Activated CD8-positive, alpha-beta memory T cell treated with anti-CD3 and anti-CD28 coated beads, Interleukin-2, amount 10 ng/mL, durations not matched to agents 7 days and 5 days (primary cell): ENCODE data around the gene ELFN1. TPM values are rescaled to one million over a fixed set of nuclear protein-coding genes. Genes with fewer than 3 reads are reported as not detected.

Experiments
- ATAC-seq: fragments of 150-1000 bp; cut with Tn5 transposase; one replicate; pipeline ENCODE4 v1.10.0; 2021; ENCODE audit warnings: moderate library complexity
- CTCF ChIA-PET: fragments of 350-600 bp; sonication (Branson Sonifier 250); formaldehyde crosslinking; loops from one replicate; lab custom pipeline; 2021; ENCODE audit warnings: antibody characterized with exemption; lab: Charles Lee
- DNase-seq: peaks from one replicate; pipeline ENCODE4 v3.0.0-alpha.2; 2020
- H3K27ac Mint-ChIP-seq: one replicate; pipeline ENCODE4 v1.8.0; 2021; ENCODE audit warnings: mild to moderate bottlenecking, mixed read lengths
- H3K27me3 Mint-ChIP-seq: one replicate; pipeline ENCODE4 v1.8.0; 2021; ENCODE audit warnings: mixed read lengths
- H3K36me3 Mint-ChIP-seq: one replicate; pipeline ENCODE4 v1.8.0; 2021; ENCODE audit warnings: mild to moderate bottlenecking, mixed read lengths
- H3K4me1 Mint-ChIP-seq: one replicate; pipeline ENCODE4 v1.8.0; 2021; ENCODE audit warnings: mixed read lengths
- H3K4me3 Mint-ChIP-seq: one replicate; pipeline ENCODE4 v1.8.0; 2021; ENCODE audit warnings: mild to moderate bottlenecking, moderate library complexity, mixed read lengths
- H3K9me3 Mint-ChIP-seq: one replicate; pipeline ENCODE4 v1.8.0; 2022; ENCODE audit warnings: low read depth, mixed read lengths
- total RNA-seq, 2 experiments: library from RNA; stranded (reverse); gene quantifications; one replicate each; pipeline ENCODE4 v1.2.3, GENCODE V29; 2021

The ELFN1 gene
- not detected for total RNA-seq

DNA sequence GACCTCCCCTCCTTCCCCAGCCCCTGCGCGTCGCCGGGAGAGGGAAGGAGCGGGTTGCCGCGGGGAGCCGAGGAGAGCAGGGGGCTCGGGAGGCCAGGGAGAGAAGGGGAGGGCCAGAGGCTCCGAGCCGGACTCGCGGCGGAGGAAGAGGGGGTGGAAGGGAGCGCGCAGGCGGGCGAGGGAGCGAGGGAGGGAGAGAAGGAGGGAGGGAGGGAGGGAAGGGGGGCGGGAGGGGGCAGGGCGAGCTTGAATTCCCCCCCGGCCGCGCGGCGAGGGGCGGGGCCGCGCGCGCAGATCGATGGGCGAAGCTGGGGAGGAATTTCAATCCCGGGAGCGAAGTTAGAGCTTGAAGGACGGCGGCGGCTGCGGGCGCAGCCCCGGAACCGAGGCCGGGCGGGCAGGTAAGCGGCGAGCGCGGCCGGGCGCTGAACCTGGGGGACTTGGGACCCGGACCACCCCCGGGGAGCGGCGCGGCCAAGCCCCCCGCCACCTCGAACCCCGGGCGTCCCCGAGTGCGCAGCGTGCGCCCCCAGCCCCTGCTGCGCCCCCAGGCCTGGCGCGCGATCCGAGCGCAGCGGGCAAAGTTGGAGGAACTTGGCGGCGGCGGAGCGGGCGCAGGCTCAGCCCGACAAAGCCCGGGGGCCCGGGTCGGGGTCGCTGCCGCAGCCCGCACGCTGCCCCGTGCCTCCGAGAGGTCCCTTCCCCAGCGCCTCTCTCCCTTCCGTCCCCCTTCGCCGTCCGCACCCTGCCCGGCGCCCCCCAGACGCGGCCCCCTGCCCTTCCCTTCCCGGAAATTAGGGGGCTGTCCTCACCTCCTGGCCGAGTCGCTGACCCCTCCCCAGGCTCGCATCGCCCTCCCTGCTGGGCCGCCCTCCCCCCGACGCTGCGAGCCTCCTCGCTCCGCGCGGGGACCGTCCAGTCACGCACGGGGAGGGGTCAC is at the start of gene ELFN1:
Gene ELFN1 (plus strand): TSS at position 324 of the 940 bp plus-strand sequence. CDS start 74,320 bp downstream, outside the sequence.
- no peak for ATAC-seq
- Mint-ChIP-seq H3K27me3 (peaks cover 24% of the 10 kb centered on the region), H3K36me3 (no peaks in the 10 kb centered on the region), H3K4me1 (peaks cover 2% of the 10 kb centered on the region), H3K4me3 (no peak within 1 kb of the TSS), H3K27ac (no peak within 1 kb of the TSS), H3K9me3 (no peaks in the 10 kb centered on the region)
- CTCF ChIA-PET: no interaction called here
- DNase-seq: peak; percentile 22

- H3K9me3 Mint-ChIP-seq: peaks cover 3% of the 10 kb centered on the region
- ATAC-seq (no peak), DNase-seq (no peak)
- no peak overlapping the region for H3K27ac Mint-ChIP-seq
- H3K27me3 Mint-ChIP-seq: no peaks in the 10 kb centered on the region
- H3K4me1 Mint-ChIP-seq: no peaks in the 10 kb centered on the region
- CTCF ChIA-PET: no interaction called here
- H3K4me3 Mint-ChIP-seq: no peak overlapping the region
- no peaks in the 10 kb centered on the region for H3K36me3 Mint-ChIP-seq
Measured at GRCh38 chr7:1620835-1621234, 49.2 kb upstream of the ELFN1 start.

DNA sequence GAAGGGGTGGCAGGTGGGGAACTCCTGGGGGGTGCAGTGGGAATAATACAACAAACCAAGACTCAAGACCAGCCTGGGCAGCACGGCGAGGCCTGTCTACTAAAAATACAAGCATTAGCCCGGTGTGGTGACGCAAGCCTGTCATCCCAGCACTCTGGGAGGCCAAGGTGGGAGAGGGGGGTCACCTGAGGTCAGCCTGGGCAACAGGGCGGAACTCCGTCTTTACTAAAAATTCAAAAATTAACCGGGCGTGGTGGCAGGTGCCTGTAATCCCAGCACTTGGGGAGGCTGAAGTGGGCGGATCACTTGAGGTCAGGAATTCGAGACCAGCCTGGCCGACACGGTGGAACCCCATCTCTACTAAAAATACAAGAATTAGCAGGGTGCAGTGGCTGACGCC is 48.4 kb upstream of the ELFN1 start:
- CTCF ChIA-PET: interaction anchor here (1.0 kb wide), 1 partner anchor 40 kb away, joined by 3 read pairs; no protein-coding TSS in a partner anchor
- Mint-ChIP-seq H3K36me3 (no peaks in the 10 kb centered on the region), H3K9me3 (peaks cover 5% of the 10 kb centered on the region), H3K4me1 (no peaks in the 10 kb centered on the region), H3K27me3 (no peaks in the 10 kb centered on the region), H3K27ac (no peak overlapping the region), H3K4me3 (no peak overlapping the region)
- no peak for ATAC-seq
- no peak for DNase-seq

DNA sequence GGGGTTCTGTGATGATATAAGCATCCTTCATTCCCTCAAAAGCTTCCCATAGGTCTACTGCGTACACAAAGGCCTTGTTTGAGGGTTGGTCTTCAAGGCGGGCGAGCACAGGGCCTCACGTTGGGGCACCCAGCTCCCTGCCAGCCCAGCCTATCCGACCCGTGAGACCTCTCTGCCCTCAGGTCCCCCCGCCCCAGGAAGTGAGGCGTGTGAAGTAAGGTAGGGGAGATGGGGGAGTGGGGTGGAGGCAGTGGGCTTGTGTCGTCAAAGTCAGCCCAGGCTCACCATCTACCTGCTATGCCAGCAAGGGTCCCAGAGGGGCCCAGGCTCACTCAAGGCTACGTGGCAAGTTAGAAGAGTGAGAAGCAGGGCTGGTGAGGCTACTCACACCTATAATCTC is 47.6 kb upstream of the ELFN1 start:
- DNase-seq (no peak), ATAC-seq (no peak)
- CTCF ChIA-PET: interaction anchor here (1.0 kb wide), 1 partner anchor 40 kb away, joined by 3 read pairs; no protein-coding TSS in a partner anchor
- no peaks in the 10 kb centered on the region for H3K36me3 Mint-ChIP-seq
- H3K4me1 Mint-ChIP-seq: no peaks in the 10 kb centered on the region
- no peaks in the 10 kb centered on the region for H3K27me3 Mint-ChIP-seq
- no peak overlapping the region for H3K4me3 Mint-ChIP-seq
- H3K27ac Mint-ChIP-seq: no peak overlapping the region
- peaks cover 7% of the 10 kb centered on the region for H3K9me3 Mint-ChIP-seq

DNA sequence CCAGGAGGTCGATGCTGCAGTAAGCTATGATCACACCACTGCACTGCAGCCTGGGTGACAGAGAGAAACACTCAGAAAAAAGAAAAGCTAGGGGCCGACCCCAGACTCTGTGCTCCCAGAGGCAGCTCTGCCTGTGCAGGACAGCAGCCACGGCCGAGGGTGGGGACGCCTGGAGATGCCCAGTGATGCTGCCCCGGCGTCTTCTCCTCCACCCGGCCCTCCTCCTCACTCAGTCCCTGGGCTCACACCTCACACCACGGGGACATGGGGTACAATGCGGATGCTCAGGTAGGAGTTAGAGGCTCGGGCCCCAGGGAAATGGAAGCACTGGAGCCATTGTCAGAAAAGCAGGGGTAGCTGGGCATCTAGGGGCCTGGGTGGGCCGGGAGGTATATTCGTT is 46.3 kb upstream of the ELFN1 start:
- CTCF ChIA-PET: no interaction called here
- Mint-ChIP-seq H3K9me3 (peaks cover 7% of the 10 kb centered on the region), H3K27ac (no peak overlapping the region), H3K4me1 (no peaks in the 10 kb centered on the region), H3K27me3 (no peaks in the 10 kb centered on the region), H3K4me3 (no peak overlapping the region), H3K36me3 (no peaks in the 10 kb centered on the region)
- ATAC-seq: no peak
- DNase-seq: no peak

GRCh38 chr7:1624999-1625927 is 44.8 kb upstream of the ELFN1 start:
- ATAC-seq: no peak
- Mint-ChIP-seq H3K27ac (no peak overlapping the region), H3K9me3 (peaks cover 4% of the 10 kb centered on the region), H3K4me1 (no peaks in the 10 kb centered on the region), H3K36me3 (no peaks in the 10 kb centered on the region), H3K27me3 (no peaks in the 10 kb centered on the region), H3K4me3 (no peak overlapping the region)
- CTCF ChIA-PET: no interaction called here
- no peak for DNase-seq

- H3K27ac Mint-ChIP-seq: no peak overlapping the region
- DNase-seq (no peak), ATAC-seq (no peak)
- no peaks in the 10 kb centered on the region for H3K4me1 Mint-ChIP-seq
- peaks cover 4% of the 10 kb centered on the region for H3K9me3 Mint-ChIP-seq
- H3K4me3 Mint-ChIP-seq: no peak overlapping the region
- H3K27me3 Mint-ChIP-seq: no peaks in the 10 kb centered on the region
- CTCF ChIA-PET: no interaction called here
- H3K36me3 Mint-ChIP-seq: no peaks in the 10 kb centered on the region
Measured at GRCh38 chr7:1626769-1627168, 43.3 kb upstream of the ELFN1 start.

- DNase-seq (no peak), ATAC-seq (no peak)
- H3K27me3 Mint-ChIP-seq: no peaks in the 10 kb centered on the region
- peaks cover 4% of the 10 kb centered on the region for H3K9me3 Mint-ChIP-seq
- H3K27ac Mint-ChIP-seq: no peak overlapping the region
- H3K4me3 Mint-ChIP-seq: no peak overlapping the region
- CTCF ChIA-PET: no interaction called here
- no peaks in the 10 kb centered on the region for H3K36me3 Mint-ChIP-seq
- no peaks in the 10 kb centered on the region for H3K4me1 Mint-ChIP-seq
Measured at GRCh38 chr7:1630700-1631336, 39.3 kb upstream of the ELFN1 start.

DNA sequence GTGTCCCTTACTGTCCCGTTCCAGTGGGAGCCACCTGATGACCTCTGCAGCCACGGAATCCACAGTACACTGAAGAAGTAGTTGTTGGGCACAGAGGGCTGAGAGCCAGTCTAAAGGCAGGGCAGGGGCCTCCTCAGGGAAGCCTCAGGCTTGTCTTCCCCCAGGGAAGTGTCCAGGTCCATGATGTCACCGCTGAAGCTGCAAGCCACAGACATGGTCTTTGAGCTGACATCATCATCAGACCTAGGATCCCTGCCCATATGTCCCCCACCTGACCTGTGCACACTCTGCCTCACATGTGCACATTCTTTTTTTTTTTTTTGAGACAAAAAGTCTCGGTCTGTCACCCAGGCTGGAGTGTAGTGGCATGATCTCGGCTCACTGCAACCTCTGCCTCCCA is 38.4 kb upstream of the ELFN1 start:
- Mint-ChIP-seq H3K27me3 (no peaks in the 10 kb centered on the region), H3K36me3 (no peaks in the 10 kb centered on the region), H3K4me1 (no peaks in the 10 kb centered on the region), H3K4me3 (no peak overlapping the region), H3K27ac (no peak overlapping the region), H3K9me3 (peaks cover 2% of the 10 kb centered on the region)
- no peak for DNase-seq
- ATAC-seq: no peak
- CTCF ChIA-PET: no interaction called here

- Mint-ChIP-seq H3K27me3 (no peaks in the 10 kb centered on the region), H3K9me3 (peaks cover 3% of the 10 kb centered on the region), H3K4me1 (no peaks in the 10 kb centered on the region), H3K27ac (no peak overlapping the region), H3K4me3 (no peak overlapping the region), H3K36me3 (no peaks in the 10 kb centered on the region)
- CTCF ChIA-PET: no interaction called here
- ATAC-seq (no peak), DNase-seq (no peak)
Measured at GRCh38 chr7:1632506-1632905, 37.6 kb upstream of the ELFN1 start.

- Mint-ChIP-seq H3K27ac (no peak overlapping the region), H3K4me3 (no peak overlapping the region), H3K4me1 (no peaks in the 10 kb centered on the region), H3K27me3 (no peaks in the 10 kb centered on the region), H3K36me3 (no peaks in the 10 kb centered on the region), H3K9me3 (peaks cover 3% of the 10 kb centered on the region)
- DNase-seq (no peak), ATAC-seq (no peak)
- CTCF ChIA-PET: no interaction called here
Measured at GRCh38 chr7:1632916-1633785, 36.9 kb upstream of the ELFN1 start.

DNA sequence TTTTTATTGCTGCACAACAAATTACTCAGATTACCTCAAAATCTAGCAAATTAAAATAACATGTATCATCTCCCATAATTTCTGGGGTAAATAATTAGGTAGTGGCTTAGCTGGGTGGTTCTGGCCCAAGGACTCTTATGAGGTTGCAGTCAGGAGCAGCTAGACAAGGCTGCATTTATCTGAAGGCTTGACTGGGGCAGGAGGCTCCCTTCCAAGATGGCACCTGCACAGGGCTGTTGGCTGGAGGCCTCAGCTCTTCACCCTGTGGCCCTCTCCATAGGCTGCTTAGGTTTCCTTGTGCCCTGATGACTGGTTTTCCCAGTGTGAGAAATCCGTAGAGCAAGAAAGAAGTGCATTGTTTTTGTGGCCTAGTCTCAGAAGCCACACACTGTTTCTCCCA is 34.7 kb upstream of the ELFN1 start:
- Mint-ChIP-seq H3K9me3 (peaks cover 3% of the 10 kb centered on the region), H3K27me3 (no peaks in the 10 kb centered on the region), H3K36me3 (no peaks in the 10 kb centered on the region), H3K4me1 (no peaks in the 10 kb centered on the region), H3K4me3 (no peak overlapping the region), H3K27ac (no peak overlapping the region)
- DNase-seq: no peak
- CTCF ChIA-PET: interaction anchor here (1.3 kb wide), 1 partner anchor 74 kb away, joined by 3 read pairs; no protein-coding TSS in a partner anchor
- no peak for ATAC-seq
